ENCODE results near the gene FECH. TPM values are rescaled to one million over a fixed set of nuclear protein-coding genes. Genes with fewer than 3 reads are reported as not detected.

The FECH gene
- total RNA-seq, 2 donors from 2014 or later = 27.6 to 31.7 TPM

DNA sequence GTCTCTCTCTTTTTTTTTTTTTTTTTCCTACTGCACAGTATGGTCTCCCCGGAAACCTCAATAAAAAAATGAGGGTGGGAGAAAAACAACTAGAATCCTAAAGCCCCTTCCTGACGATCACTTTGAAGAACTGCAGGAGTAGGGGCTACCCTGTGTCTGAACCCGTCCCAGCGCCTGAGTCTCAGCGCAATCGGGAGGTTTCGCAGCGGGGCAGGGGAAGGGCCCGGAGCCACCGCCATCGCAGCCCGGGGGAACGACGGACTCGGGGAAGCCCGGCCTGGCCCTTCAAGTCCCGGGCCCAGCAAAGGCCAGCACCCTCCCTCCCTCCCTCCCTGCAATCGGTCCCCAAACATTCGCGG, 34.7 kb upstream of the FECH start:
- no peaks in the 10 kb centered on the region for H3K9me3 Mint-ChIP-seq
- WGBS, 2 experiments (ENCODE audit: insufficient coverage in 1 of 2, insufficient read length in 1 of 2) = 0% methylated on average over 12 to 20 of the region's 20 CpGs

DNA sequence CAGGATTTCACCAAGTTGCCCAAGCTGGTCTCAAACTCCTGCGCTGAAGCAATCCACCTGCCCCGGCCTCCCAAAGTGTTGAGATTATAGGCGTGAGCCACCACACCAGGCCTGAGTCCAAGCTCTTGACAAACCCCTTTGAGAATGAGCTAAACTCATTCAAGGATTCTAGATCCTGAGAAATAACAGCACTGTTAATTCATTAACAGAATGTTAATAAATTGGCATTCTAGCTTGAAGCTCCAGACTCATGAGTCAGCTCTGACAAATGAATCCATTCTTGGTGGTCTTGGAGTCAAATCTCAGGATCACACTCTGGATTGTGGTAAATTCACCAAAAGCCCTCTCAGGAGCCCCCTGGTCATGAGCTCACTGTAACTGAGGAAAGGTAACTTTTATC, 33.4 kb upstream of the FECH start:
- H3K27me3 ChIP-seq (ENCODE audit: control insufficient read depth, insufficient read depth, low read length, poor library complexity, severe bottlenecking) = no peaks in the 10 kb centered on the region
- no peaks in the 10 kb centered on the region for H3K9me3 ChIP-seq (ENCODE audit: control insufficient read depth, low read length)
- no peak overlapping the region for H3K9ac ChIP-seq (ENCODE audit: extremely low read depth, low read length, poor library complexity, severe bottlenecking)
- peaks cover 34% of the 10 kb centered on the region for H3K36me3 Mint-ChIP-seq (ENCODE audit: low read depth)
- H3K27ac ChIP-seq (ENCODE audit: low read depth, low read length) = no peak overlapping the region
- peak overlapping the region; percentile 56 for H3K27ac Mint-ChIP-seq
- no peaks in the 10 kb centered on the region for H3K9me3 Mint-ChIP-seq
- peak overlapping the region; percentile 93 for H3K4me3 Mint-ChIP-seq
- H3K4me3 ChIP-seq (ENCODE audit: low read length) = peak overlapping the region; percentile 97
- H3K36me3 ChIP-seq (ENCODE audit: control insufficient read depth, insufficient read depth, low read length) = peaks cover 42% of the 10 kb centered on the region
- WGBS, 2 experiments (ENCODE audit: insufficient coverage in 1 of 2, insufficient read length in 1 of 2) = 91 to 97% methylated on average over 3 of the region's 3 CpGs
- H3K4me1 Mint-ChIP-seq = peaks cover 5% of the 10 kb centered on the region
- TF ChIP-seq, protein P1, sequence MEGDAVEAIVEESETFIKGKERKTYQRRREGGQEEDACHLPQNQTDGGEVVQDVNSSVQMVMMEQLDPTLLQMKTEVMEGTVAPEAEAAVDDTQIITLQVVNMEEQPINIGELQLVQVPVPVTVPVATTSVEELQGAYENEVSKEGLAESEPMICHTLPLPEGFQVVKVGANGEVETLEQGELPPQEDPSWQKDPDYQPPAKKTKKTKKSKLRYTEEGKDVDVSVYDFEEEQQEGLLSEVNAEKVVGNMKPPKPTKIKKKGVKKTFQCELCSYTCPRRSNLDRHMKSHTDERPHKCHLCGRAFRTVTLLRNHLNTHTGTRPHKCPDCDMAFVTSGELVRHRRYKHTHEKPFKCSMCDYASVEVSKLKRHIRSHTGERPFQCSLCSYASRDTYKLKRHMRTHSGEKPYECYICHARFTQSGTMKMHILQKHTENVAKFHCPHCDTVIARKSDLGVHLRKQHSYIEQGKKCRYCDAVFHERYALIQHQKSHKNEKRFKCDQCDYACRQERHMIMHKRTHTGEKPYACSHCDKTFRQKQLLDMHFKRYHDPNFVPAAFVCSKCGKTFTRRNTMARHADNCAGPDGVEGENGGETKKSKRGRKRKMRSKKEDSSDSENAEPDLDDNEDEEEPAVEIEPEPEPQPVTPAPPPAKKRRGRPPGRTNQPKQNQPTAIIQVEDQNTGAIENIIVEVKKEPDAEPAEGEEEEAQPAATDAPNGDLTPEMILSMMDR (conservative IDR thresholded peaks at IDR 0.05) = no peak
- DNase-seq = no peak
- peaks cover 12% of the 10 kb centered on the region for H3K4me1 ChIP-seq (ENCODE audit: control insufficient read depth, insufficient read depth, low read length)
- no peaks in the 10 kb centered on the region for H3K27me3 Mint-ChIP-seq (ENCODE audit: insufficient read depth)

More for the DNA sequence above, 34.7 kb upstream of the FECH start:
- no peaks in the 10 kb centered on the region for H3K9me3 ChIP-seq (ENCODE audit: control insufficient read depth, low read length)
- peak overlapping the region; percentile 97 for H3K4me3 ChIP-seq (ENCODE audit: low read length)
- peaks cover 12% of the 10 kb centered on the region for H3K4me1 ChIP-seq (ENCODE audit: control insufficient read depth, insufficient read depth, low read length)
- no peaks in the 10 kb centered on the region for H3K27me3 ChIP-seq (ENCODE audit: control insufficient read depth, insufficient read depth, low read length, poor library complexity, severe bottlenecking)
- TF ChIP-seq, protein P1 (conservative IDR thresholded peaks at IDR 0.05) = no peak
- H3K9ac ChIP-seq (ENCODE audit: extremely low read depth, low read length, poor library complexity, severe bottlenecking) = peak overlapping the region; percentile 91
- peaks cover 34% of the 10 kb centered on the region for H3K36me3 ChIP-seq (ENCODE audit: control insufficient read depth, insufficient read depth, low read length)
- Mint-ChIP-seq H3K27me3 (ENCODE audit: insufficient read depth) (no peaks in the 10 kb centered on the region), H3K4me1 (peaks cover 5% of the 10 kb centered on the region), H3K4me3 (peak overlapping the region; percentile 93), H3K36me3 (ENCODE audit: low read depth) (peaks cover 27% of the 10 kb centered on the region), H3K27ac (peak overlapping the region; percentile 99)
- H3K27ac ChIP-seq (ENCODE audit: low read depth, low read length) = peak overlapping the region; percentile 84
- DNase-seq = no peak

DNA sequence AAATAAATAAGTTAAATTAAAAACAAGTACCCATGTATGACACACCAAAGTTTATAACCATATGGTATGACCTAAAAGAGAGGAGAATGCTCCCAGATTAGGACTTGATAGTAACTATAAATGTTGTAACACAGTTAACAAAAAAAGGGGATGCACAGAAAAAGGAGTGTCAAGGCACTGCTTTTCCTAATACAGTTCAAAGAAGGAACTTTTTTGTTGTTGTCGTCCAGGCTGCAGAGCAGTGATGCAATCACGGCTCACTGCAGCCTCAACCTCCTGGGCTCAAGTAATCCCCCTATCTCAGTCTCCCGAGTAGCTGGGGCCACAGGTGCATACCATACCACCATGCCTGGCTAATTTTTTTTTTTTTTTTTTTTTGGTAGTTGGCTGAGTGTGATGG, 32.4 kb upstream of the FECH start:
- no peaks in the 10 kb centered on the region for H3K9me3 ChIP-seq (ENCODE audit: control insufficient read depth, low read length)
- Mint-ChIP-seq H3K4me1 (peaks cover 5% of the 10 kb centered on the region), H3K27ac (no peak overlapping the region), H3K36me3 (ENCODE audit: low read depth) (peaks cover 39% of the 10 kb centered on the region), H3K4me3 (no peak overlapping the region), H3K9me3 (no peaks in the 10 kb centered on the region), H3K27me3 (ENCODE audit: insufficient read depth) (no peaks in the 10 kb centered on the region)
- H3K27ac ChIP-seq (ENCODE audit: low read depth, low read length) = no peak overlapping the region
- no peak overlapping the region for H3K4me3 ChIP-seq (ENCODE audit: low read length)
- H3K36me3 ChIP-seq (ENCODE audit: control insufficient read depth, insufficient read depth, low read length) = peaks cover 50% of the 10 kb centered on the region
- TF ChIP-seq, protein P1 (conservative IDR thresholded peaks at IDR 0.05) = no peak
- DNase-seq = no peak
- no peaks in the 10 kb centered on the region for H3K27me3 ChIP-seq (ENCODE audit: control insufficient read depth, insufficient read depth, low read length, poor library complexity, severe bottlenecking)
- whole genome bisulfite sequencing, 2 experiments (ENCODE audit: insufficient coverage in 1 of 2, insufficient read length in 1 of 2) = 87% methylated on average over 3 of the region's 3 CpGs; no CpG with 5 or more reads in 1 of the 2 experiments
- H3K9ac ChIP-seq (ENCODE audit: extremely low read depth, low read length, poor library complexity, severe bottlenecking) = no peak overlapping the region
- H3K4me1 ChIP-seq (ENCODE audit: control insufficient read depth, insufficient read depth, low read length) = peaks cover 12% of the 10 kb centered on the region
